IMR-90 (cell line): Measurements from ENCODE around the gene FMN2. TPM values are rescaled to one million over a fixed set of nuclear protein-coding genes. Genes with fewer than 3 reads are reported as not detected.

Experiments
- ATAC-seq: fragments of 200-7000 bp; cut with Tn5 transposase; 2 replicates; pipeline ENCODE4 v1.9.1; 2020; ENCODE audit warnings: low read depth, mild to moderate bottlenecking, moderate library complexity
- BruUV-seq: library from RNA; stranded (reverse); fragments of 400-500 nt; replicated peaks from 2 replicates; lab custom pipeline; 2021; lab: Mats Ljungman, UMichigan
- CTCF ChIA-PET: fragments of 300-600 bp; formaldehyde crosslinking; extraction: SDS; loops from one replicate; lab custom pipeline; 2021; ENCODE audit warnings: antibody characterized with exemption; lab: Yijun Ruan, JAX
- POLR2A ChIA-PET: fragments of 300-600 bp; sonication (Branson Sonifier 250); formaldehyde crosslinking; loops from one replicate; lab custom pipeline; 2022; ENCODE audit warnings: antibody characterized with exemption; ENCODE audit not compliant: unreplicated experiment; lab: Charles Lee
- DNase-seq: peaks from one replicate; pipeline ENCODE4 v3.0.0; 2013
- H2AFZ ChIP-seq: replicated peaks from 2 replicates; pipeline ENCODE3; 2013; ENCODE audit warnings: low read length, mild to moderate bottlenecking; ENCODE audit not compliant: poor library complexity
- H2AK5ac ChIP-seq: 2 replicates; pipeline ENCODE4 v1.6.1; 2013; ENCODE audit warnings: low read depth, low read length, inconsistent platforms
- H2AK9ac ChIP-seq: replicated peaks from 2 replicates; pipeline ENCODE3; 2013; ENCODE audit warnings: mild to moderate bottlenecking, low read depth, low read length, moderate library complexity; ENCODE audit not compliant: poor library complexity
- H2BK120ac ChIP-seq: 2 replicates; pipeline ENCODE4 v1.6.1; 2013; ENCODE audit warnings: low read depth, low read length, inconsistent platforms
- H2BK15ac ChIP-seq: 3 replicates; pipeline ENCODE4 v1.6.1; 2013; ENCODE audit warnings: low read depth, low read length, inconsistent platforms
- H2BK20ac ChIP-seq: 2 replicates; pipeline ENCODE4 v1.6.1; 2013; ENCODE audit warnings: low read depth, mild to moderate bottlenecking, inconsistent platforms, low read length, moderate library complexity
- H2BK5ac ChIP-seq: 2 replicates; pipeline ENCODE4 v1.6.1; 2013; ENCODE audit warnings: mild to moderate bottlenecking, low read depth, low read length, inconsistent platforms; ENCODE audit not compliant: poor library complexity, severe bottlenecking
- H3K14ac ChIP-seq: replicated peaks from 2 replicates; pipeline ENCODE4 v1.6.1; 2013; ENCODE audit warnings: low read depth, low read length, inconsistent platforms
- H3K18ac ChIP-seq: 2 replicates; pipeline ENCODE4 v1.6.1; 2013; ENCODE audit warnings: low read depth, low read length, control low read depth
- H3K23ac ChIP-seq: 2 replicates; pipeline ENCODE4 v1.6.1; 2013; ENCODE audit warnings: low read depth, low read length, inconsistent platforms
- H3K27ac ChIP-seq: 2 replicates; pipeline ENCODE4 v1.5.1; 2013; ENCODE audit warnings: mild to moderate bottlenecking, control low read depth, low read length; ENCODE audit not compliant: insufficient read depth
- H3K27me3 ChIP-seq: 2 replicates; pipeline ENCODE4 v1.6.1; 2013; ENCODE audit warnings: low read length; ENCODE audit not compliant: control insufficient read depth, insufficient read depth
- H3K36me3 ChIP-seq: 2 replicates; pipeline ENCODE4 v1.6.1; 2013; ENCODE audit warnings: low read length, mixed read lengths; ENCODE audit not compliant: control insufficient read depth, insufficient read depth
- H3K4ac ChIP-seq: 2 replicates; pipeline ENCODE4 v1.6.1; 2013; ENCODE audit warnings: low read depth, low read length, inconsistent platforms
- H3K4me1 ChIP-seq: 2 replicates; pipeline ENCODE4 v1.6.1; 2013; ENCODE audit warnings: low read length, mixed read lengths; ENCODE audit not compliant: control insufficient read depth, insufficient read depth
- H3K4me2 ChIP-seq: 2 replicates; pipeline ENCODE4 v1.6.1; 2013; ENCODE audit warnings: low read depth, mild to moderate bottlenecking, control low read depth, low read length, moderate library complexity
- H3K4me3 ChIP-seq: 2 replicates; pipeline ENCODE4 v1.5.1; 2013; ENCODE audit warnings: low read depth, mild to moderate bottlenecking, control low read depth, low read length, moderate library complexity; ENCODE audit not compliant: insufficient read depth
- H3K56ac ChIP-seq: 2 replicates; pipeline ENCODE4 v1.6.1; 2013; ENCODE audit warnings: low read length, inconsistent platforms; ENCODE audit not compliant: insufficient read depth; ENCODE audit errors: extremely low read depth
- H3K79me1 ChIP-seq, 2 experiments: 2 replicates each; pipeline ENCODE4 v1.6.1; 2013; ENCODE audit warnings: low read length in 2 of 2, inconsistent platforms in 1 of 2, low read depth in 1 of 2
- H3K9ac ChIP-seq: 2 replicates; pipeline ENCODE4 v1.6.1; 2013; ENCODE audit warnings: low read depth, low read length, control low read depth
- H3K9me1 ChIP-seq: 2 replicates; pipeline ENCODE4 v1.6.1; 2013; ENCODE audit warnings: low read length, inconsistent platforms; ENCODE audit not compliant: insufficient read depth
- H3K9me3 ChIP-seq: 2 replicates; pipeline ENCODE4 v1.6.1; 2013; ENCODE audit warnings: low read length; ENCODE audit not compliant: control insufficient read depth, insufficient read depth
- H4K20me1 ChIP-seq: 2 replicates; pipeline ENCODE4 v1.6.1; 2013; ENCODE audit warnings: low read length, inconsistent platforms; ENCODE audit not compliant: insufficient read depth
- H4K5ac ChIP-seq: 2 replicates; pipeline ENCODE4 v1.6.1; 2013; ENCODE audit warnings: mild to moderate bottlenecking, low read depth, low read length, control low read depth
- H4K8ac ChIP-seq, 2 experiments: 2 replicates each; pipeline ENCODE4 v1.6.1; 2013; ENCODE audit warnings: low read depth in 2 of 2, low read length in 2 of 2, control low read depth in 1 of 2, inconsistent platforms in 1 of 2
- H4K91ac ChIP-seq: 2 replicates; pipeline ENCODE4 v1.6.1; 2013; ENCODE audit warnings: low read depth, low read length, inconsistent platforms; ENCODE audit not compliant: insufficient read depth
- CHD1 ChIP-seq: IDR thresholded peaks from 2 replicates; pipeline ENCODE4 v1.6.1; 2012; ENCODE audit warnings: low read depth, low read length, improper control_type of control experiment
- WGBS, 2 experiments: methylation state at CpG; one replicate each; pipeline versions ENCODE4 v1.1.5 to v1.1.7; 2013; ENCODE audit warnings: missing lambda C conversion rate in 2 of 2; ENCODE audit not compliant: insufficient read length in 1 of 2; ENCODE audit errors: extremely low coverage in 2 of 2; 5-methylcytosine and 5-hydroxymethylcytosine counted together
- dilution Hi-C: fragments of 300-500 bp; cut with HindIII; formaldehyde crosslinking; loops from one replicate; pipeline ENCODE4 v1.14.3; 2018; ENCODE audit warnings: low sequenced_read_pairs; ENCODE audit not compliant: unreplicated experiment
- in situ Hi-C: fragments of 300-500 bp; cut with MboI; formaldehyde crosslinking; loops from 3 replicates; pipeline ENCODE4 v1.14.3; 2019; ENCODE audit warnings: low sequenced_read_pairs, inconsistent platforms, mixed read lengths
- intact Hi-C: fragments of 100-400 bp; cut with micrococcal nuclease; formaldehyde crosslinking; loops from 2 replicates; pipeline ENCODE4 v1.10.0; 2022
- polyA plus RNA-seq, 3 experiments: library from polyadenylated mRNA; depleted of rRNA; stranded (reverse); fragments of >200 nt; gene quantifications; 2 replicates each; pipeline ENCODE4 v1.2.3, GENCODE V29; 2012; ENCODE audit warnings: low replicate concordance in 1 of 3
- total RNA-seq: library from RNA; depleted of rRNA; stranded (reverse); fragments of >200 nt; gene quantifications from 2 replicates; pipeline ENCODE4 v1.2.3, GENCODE V29; 2012
- TF ChIP-seq, protein P1 (sequence below): fragments of 150-350 bp; IDR thresholded peaks from 2 replicates; pipeline ENCODE4 v1.6.1; 2016; ENCODE audit warnings: low read depth, mild to moderate bottlenecking, low read length, moderate library complexity, borderline replicate concordance
- TF ChIP-seq, protein P2 (sequence below): conservative IDR thresholded peaks from 2 replicates; pipeline ENCODE4 v1.5.1; 2012; ENCODE audit warnings: mild to moderate bottlenecking, low read depth, low read length, improper control_type of control experiment

FMN2 gene
- total and polyA plus RNA-seq, 2 of the 4 experiments (the other 2 are of a cell fraction), result 29.0 to 35.8 TPM

DNA sequence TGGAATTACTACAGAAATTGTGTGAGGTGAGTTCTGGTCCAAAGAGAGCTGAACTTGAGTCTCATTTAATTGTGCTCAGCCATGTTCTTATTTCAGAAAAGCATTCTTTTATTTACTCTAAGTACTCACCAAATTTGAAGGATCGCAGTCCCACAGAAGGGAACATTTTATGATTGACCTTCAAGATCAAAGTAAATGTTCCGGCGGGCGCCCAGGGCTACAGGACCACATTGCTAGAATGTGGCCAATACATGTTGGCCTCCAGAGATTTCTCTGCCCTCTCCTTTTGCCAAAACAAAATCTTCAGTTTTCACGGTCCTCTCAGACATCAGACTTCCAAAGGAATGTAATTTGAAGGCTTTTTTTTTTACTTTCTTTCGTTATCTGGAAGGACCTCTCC lies 237.8 kb downstream of the FMN2 start:
- Histone ChIP-seq H3K9me3 (no peaks in the 10 kb centered on the region), H2AFZ (peak overlapping the region; percentile 38), H3K4me2 (no peak overlapping the region), H2BK120ac (0 out of 2 replicates have a peak overlapping the region, but pooled peaks have one; percentile 23), H3K9me1 (no peaks in the 10 kb centered on the region; the same call in none of the 2 replicates), H4K5ac (no peak overlapping the region), H2BK15ac (no peak overlapping the region), H2BK5ac (no peak overlapping the region), H2AK5ac (no peak overlapping the region), H3K4me3 (no peak overlapping the region), H3K36me3 (no peaks in the 10 kb centered on the region; the same call in 1 of the 2 replicates), H2AK9ac (no peak overlapping the region), H3K14ac (no peak overlapping the region), H4K91ac (peak overlapping the region; percentile 43; the same call in 1 of the 2 replicates), H3K79me1 (peaks cover 12 to 24% of the 10 kb centered on the region in 2 experiments), H2BK20ac (no peak overlapping the region), H3K56ac (no peak overlapping the region; the same call in 1 of the 2 replicates), H3K27me3 (no peaks in the 10 kb centered on the region), H3K4ac (peak overlapping the region; percentile 35; the same call in 1 of the 2 replicates), H4K20me1 (no peaks in the 10 kb centered on the region), H3K23ac (peak overlapping the region; percentile 41; the same call in 1 of the 2 replicates), H3K18ac (no peak overlapping the region), H3K4me1 (peaks cover 1% of the 10 kb centered on the region; the same call in 1 of the 2 replicates), H4K8ac (peak overlapping the region; percentile 40 to 54; a peak in 1 of 4 replicates), H3K27ac (no peak overlapping the region), H3K9ac (no peak overlapping the region)
- dilution Hi-C loops (no loop called here), intact Hi-C loops (no loop called here), in situ Hi-C loops (no loop called here)
- POLR2A ChIA-PET, result no interaction called here
- DNase-seq (no peak), ATAC-seq (no peak)
- TF ChIP-seq, protein P1, sequence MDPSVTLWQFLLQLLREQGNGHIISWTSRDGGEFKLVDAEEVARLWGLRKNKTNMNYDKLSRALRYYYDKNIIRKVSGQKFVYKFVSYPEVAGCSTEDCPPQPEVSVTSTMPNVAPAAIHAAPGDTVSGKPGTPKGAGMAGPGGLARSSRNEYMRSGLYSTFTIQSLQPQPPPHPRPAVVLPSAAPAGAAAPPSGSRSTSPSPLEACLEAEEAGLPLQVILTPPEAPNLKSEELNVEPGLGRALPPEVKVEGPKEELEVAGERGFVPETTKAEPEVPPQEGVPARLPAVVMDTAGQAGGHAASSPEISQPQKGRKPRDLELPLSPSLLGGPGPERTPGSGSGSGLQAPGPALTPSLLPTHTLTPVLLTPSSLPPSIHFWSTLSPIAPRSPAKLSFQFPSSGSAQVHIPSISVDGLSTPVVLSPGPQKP, result no peak
- TF ChIP-seq, protein P2, sequence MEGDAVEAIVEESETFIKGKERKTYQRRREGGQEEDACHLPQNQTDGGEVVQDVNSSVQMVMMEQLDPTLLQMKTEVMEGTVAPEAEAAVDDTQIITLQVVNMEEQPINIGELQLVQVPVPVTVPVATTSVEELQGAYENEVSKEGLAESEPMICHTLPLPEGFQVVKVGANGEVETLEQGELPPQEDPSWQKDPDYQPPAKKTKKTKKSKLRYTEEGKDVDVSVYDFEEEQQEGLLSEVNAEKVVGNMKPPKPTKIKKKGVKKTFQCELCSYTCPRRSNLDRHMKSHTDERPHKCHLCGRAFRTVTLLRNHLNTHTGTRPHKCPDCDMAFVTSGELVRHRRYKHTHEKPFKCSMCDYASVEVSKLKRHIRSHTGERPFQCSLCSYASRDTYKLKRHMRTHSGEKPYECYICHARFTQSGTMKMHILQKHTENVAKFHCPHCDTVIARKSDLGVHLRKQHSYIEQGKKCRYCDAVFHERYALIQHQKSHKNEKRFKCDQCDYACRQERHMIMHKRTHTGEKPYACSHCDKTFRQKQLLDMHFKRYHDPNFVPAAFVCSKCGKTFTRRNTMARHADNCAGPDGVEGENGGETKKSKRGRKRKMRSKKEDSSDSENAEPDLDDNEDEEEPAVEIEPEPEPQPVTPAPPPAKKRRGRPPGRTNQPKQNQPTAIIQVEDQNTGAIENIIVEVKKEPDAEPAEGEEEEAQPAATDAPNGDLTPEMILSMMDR, result no peak
- no peak for TF ChIP-seq CHD1
- no TSS peak for BruUV-seq
- no CpG with 5 or more reads among the region's 6 CpGs for WGBS, 2 experiments
- CTCF ChIA-PET, result interaction anchor here (0.6 kb wide), 1 partner anchor 313 kb away, joined by 3 read pairs; no protein-coding TSS in a partner anchor
